Pancreas (tissue), 10 donors: ENCODE data around the gene DIP2C. TPM values are rescaled to one million over a fixed set of nuclear protein-coding genes. Genes with fewer than 3 reads are reported as not detected.

Experiments
- ATAC-seq, 4 donors: fragments of 200-7000 bp; cut with Tn5 transposase; one replicate each; pipeline versions ENCODE4 v1.8.0 to v1.9.1; 2020; ENCODE audit warnings: mild to moderate bottlenecking in 4 of 4, moderate library complexity in 4 of 4
- DNase-seq, 6 donors: peaks; one replicate each; pipeline ENCODE4 v3.0.0-alpha.2; 2020
- FAIRE-seq: peaks from 2 replicates; lab custom pipeline; 2012; peaks lifted over from hg19 to GRCh38; lab: Jason Lieb, UNC
- H3K27ac ChIP-seq, 4 donors: fragments of 200-600 bp; sonication (generic); 1 replicate in 3 of 4; 2 replicates in 1 of 4; pipeline versions ENCODE4 v1.5.0 to v1.8.0; 2020
- H3K27me3 ChIP-seq, 4 donors: fragments of 200-600 bp; one replicate each; pipeline ENCODE4 v1.8.0; 2021
- H3K36me3 ChIP-seq, 3 donors: fragments of 200-600 bp; sonication (generic) in 1 of 3; one replicate each; pipeline versions ENCODE4 v1.5.0 to v1.8.0; 2020 to 2021
- H3K4me1 ChIP-seq, 3 donors: fragments of 200-600 bp; one replicate each; pipeline ENCODE4 v1.8.0; 2021
- H3K4me3 ChIP-seq, 4 donors: fragments of 200-600 bp; sonication (generic) in 2 of 4; one replicate each; pipeline versions ENCODE4 v1.5.0 to v1.8.0; 2020 to 2021
- H3K9me3 ChIP-seq, 4 donors: fragments of 200-600 bp; one replicate each; pipeline ENCODE4 v1.8.0; 2021
- WGBS, 2 donors: extraction: QIAGEN DNeasy Blood & Tissue Kit; methylation state at CpG; one replicate each; pipeline ENCODE4 v1.1.7; 2013; 5-methylcytosine and 5-hydroxymethylcytosine counted together
- intact Hi-C, 3 donors: fragments of 100-400 bp; cut with DNase I; formaldehyde crosslinking; loops; one replicate each; pipeline versions ENCODE4 v1.11.1 to v1.14.2; 2022
- polyA plus RNA-seq, 2 donors: library from polyadenylated mRNA; stranded (reverse); fragments of 200-250 nt; gene quantifications; one replicate each; pipeline ENCODE4 v1.2.3, GENCODE V29; 2013
- total RNA-seq, 6 donors: library from RNA; stranded (reverse); fragmentation: NEBNext Ultra II Directional in 4 of 6; extraction: Animal tissue kit (Norgen Biotek cat#: 25700) in 4 of 6; gene quantifications; one replicate each; pipeline versions ENCODE4 v1.2.1 to v1.2.4, GENCODE V29; 2021 to 2023
- TF ChIP-seq, protein P1 (sequence below), 4 donors: fragments of 200-600 bp; sonication (generic) in 3 of 4; IDR thresholded peaks; one replicate each; pipeline versions ENCODE4 v1.5.0 to v1.8.0; 2021; ENCODE audit warnings: antibody characterized with exemption in 4 of 4
- donor health status: healthy with polysubstance abuse.
- donor health status: DM: no; HTN: no; CAD: no; lungs with moderate emphysema.
- donor health status: DM: no; HTN: no; CAD: no.
- donor health status: control.
- donor health status: control.
- donor health status: Bipolar disorder and iron deficiency.
- donor health status: DM: yes; HTN: yes; CAD: no.
- donor health status: DM: no; HTN: no; CAD: no.
- donor health status: DM: no; HTN: no; CAD: no.
- donor health status: DM: yes; HTN: yes; CAD: no.

Gene DIP2C
- total and polyA plus RNA-seq, 8 donors, result 4.3 to 11.8 (median 7.3) TPM

DNA sequence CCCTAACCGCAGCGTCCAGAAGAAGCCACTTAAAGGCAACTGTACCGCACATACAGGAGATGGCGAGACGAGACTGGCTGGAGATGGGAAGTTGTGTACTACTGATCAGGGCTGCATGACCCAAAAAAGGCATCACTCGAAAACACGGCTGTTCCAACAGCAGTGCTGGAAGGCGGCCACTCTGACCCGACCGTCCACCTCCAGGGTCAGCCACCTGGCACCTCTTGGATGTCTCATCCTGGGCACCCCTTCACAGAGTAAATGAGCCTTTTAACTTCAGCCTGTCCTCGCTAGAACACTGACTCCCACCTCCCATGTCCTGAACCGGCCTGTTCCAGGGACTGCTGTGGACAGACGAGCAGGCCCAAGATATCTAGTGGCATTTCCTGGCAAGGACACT lies 180.7 kb downstream of the DIP2C start:
- no peak for FAIRE-seq
- Histone ChIP-seq H3K27ac (no peak overlapping the region), H3K27me3 (no peaks in the 10 kb centered on the region), H3K9me3 (no peaks in the 10 kb centered on the region), H3K36me3 (no peaks in the 10 kb centered on the region), H3K4me3 (no peak overlapping the region), H3K4me1 (peaks cover 0 to 5% (median 0%) of the 10 kb centered on the region in 3 donors)
- peak in 1 of 6 donors; percentile 21 for DNase-seq
- WGBS, 2 donors, result 92 to 95% methylated on average over 13 of the region's 13 CpGs
- intact Hi-C loops, result loop anchor here in 1 of 3 donors (10.0 kb wide), 1 partner anchor 266 kb away; no protein-coding TSS in a partner anchor
- ATAC-seq, result no peak
- TF ChIP-seq, protein P1, sequence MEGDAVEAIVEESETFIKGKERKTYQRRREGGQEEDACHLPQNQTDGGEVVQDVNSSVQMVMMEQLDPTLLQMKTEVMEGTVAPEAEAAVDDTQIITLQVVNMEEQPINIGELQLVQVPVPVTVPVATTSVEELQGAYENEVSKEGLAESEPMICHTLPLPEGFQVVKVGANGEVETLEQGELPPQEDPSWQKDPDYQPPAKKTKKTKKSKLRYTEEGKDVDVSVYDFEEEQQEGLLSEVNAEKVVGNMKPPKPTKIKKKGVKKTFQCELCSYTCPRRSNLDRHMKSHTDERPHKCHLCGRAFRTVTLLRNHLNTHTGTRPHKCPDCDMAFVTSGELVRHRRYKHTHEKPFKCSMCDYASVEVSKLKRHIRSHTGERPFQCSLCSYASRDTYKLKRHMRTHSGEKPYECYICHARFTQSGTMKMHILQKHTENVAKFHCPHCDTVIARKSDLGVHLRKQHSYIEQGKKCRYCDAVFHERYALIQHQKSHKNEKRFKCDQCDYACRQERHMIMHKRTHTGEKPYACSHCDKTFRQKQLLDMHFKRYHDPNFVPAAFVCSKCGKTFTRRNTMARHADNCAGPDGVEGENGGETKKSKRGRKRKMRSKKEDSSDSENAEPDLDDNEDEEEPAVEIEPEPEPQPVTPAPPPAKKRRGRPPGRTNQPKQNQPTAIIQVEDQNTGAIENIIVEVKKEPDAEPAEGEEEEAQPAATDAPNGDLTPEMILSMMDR (IDR thresholded peaks at IDR 0.05), result no peak

DNA sequence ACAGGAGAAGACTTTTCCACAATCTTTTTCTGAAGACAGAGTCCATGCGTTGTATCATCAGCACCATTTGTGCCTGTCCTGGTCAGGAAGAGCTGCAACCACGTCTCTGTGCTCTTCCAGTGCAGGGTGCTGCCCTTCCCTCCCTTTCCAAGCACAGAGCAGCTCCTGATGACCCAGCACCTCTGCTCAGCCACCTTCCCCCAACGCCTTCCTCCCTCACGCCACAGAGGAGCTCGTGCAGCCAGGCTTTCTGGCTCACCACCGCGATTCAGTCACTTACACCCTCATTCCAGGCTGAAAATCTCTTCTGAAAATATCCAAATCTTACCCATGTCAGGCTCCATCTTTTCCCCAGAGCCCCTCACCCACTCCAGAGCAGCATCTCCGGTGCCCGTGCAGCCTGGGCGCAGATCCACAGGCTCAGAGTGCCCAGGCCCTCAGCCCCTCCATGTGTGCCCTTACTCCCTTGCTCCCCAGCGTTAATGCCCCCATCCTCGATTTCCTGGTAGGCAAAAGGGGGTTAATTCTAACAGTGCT lies 181.5 kb downstream of the DIP2C start:
- Histone ChIP-seq H3K4me3 (no peak overlapping the region), H3K9me3 (no peaks in the 10 kb centered on the region), H3K27me3 (no peaks in the 10 kb centered on the region), H3K27ac (no peak overlapping the region), H3K4me1 (peaks cover 0 to 2% (median 0%) of the 10 kb centered on the region in 3 donors), H3K36me3 (no peaks in the 10 kb centered on the region)
- ATAC-seq (no peak), DNase-seq (peak in 2 of 6 donors; percentile 26 to 34), FAIRE-seq (no peak)
- WGBS, 2 donors, result 89 to 94% methylated on average over 12 of the region's 12 CpGs
- TF ChIP-seq, protein P1 (IDR thresholded peaks at IDR 0.05), result no peak
- intact Hi-C loops, result loop anchor here in 1 of 3 donors (10.0 kb wide), 1 partner anchor 267 kb away; no protein-coding TSS in a partner anchor

DNA sequence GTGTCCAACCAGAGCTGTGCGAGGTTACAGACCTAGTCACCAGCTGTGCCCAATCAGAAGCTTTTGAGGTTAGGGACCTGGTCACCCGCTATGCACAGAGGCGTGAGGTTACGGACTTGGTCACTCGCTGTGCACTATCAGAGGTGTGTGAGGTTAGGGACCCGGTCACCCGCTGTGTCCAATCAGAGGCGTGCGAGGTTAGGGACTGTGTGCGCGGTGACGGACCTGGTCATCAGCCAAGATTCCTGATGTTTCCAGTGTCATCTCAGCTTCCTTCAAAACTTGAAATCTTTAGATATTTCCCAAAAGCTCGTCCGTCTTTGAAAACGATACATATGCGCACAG lies 182.1 kb downstream of the DIP2C start:
- no peak overlapping the region for H3K27ac ChIP-seq
- no peaks in the 10 kb centered on the region for H3K9me3 ChIP-seq
- no peak overlapping the region for H3K4me3 ChIP-seq
- no peaks in the 10 kb centered on the region for H3K36me3 ChIP-seq
- TF ChIP-seq, protein P1 (IDR thresholded peaks at IDR 0.05), result no peak
- FAIRE-seq (no peak), ATAC-seq (no peak), DNase-seq (peak in 3 of 6 donors; percentile 4 to 38 (median 38))
- 84 to 85% methylated on average over 16 of the region's 16 CpGs for WGBS, 2 donors
- no peaks in the 10 kb centered on the region for H3K4me1 ChIP-seq
- no peaks in the 10 kb centered on the region for H3K27me3 ChIP-seq
- intact Hi-C loops, result loop anchor here in 1 of 3 donors (10.0 kb wide), 1 partner anchor 267 kb away; no protein-coding TSS in a partner anchor

DNA sequence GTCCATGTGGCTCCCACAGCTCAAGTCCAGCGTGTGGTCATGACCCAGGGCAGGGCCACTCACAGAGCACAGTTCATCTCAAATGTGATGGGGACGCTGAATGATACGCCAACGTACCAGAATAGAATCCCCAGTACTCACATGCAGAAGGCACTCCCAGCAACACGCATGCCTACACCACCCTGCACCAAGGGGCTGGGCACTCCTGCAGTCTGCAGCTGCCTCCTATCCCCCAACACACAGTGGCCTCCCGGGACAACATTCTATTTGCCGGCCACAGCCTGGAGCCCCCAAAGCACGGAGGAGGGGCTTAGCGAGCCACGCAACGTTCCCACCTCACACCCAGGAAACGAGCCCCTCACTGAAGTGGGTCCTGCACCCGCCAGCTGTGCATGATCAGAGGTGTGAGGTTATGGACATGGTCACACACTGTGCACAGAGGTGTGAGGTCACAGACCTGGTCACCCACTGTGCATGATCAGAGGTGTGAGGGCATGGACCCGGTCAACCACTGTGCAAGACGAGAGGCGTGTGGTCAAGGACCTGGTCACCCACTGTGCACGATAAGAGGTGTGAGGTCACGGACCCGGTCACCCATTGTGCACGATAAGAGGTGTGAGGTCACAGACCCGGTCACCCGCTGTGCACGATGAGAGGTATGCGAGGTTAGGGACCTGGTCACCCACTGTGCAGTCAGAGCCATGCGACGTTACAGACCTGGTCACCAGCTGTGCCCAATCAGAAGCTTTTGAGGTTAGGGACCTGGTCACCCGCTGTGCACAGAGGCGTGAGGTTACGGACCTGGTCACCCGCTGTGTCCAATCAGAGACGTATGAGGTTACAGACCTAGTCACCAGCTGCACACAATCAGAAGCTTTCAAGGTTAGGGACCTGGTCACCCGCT lies 182.8 kb downstream of the DIP2C start:
- 94 to 96% methylated on average over 32 of the region's 32 CpGs for WGBS, 2 donors
- Histone ChIP-seq H3K27me3 (no peaks in the 10 kb centered on the region), H3K9me3 (no peaks in the 10 kb centered on the region), H3K4me1 (no peaks in the 10 kb centered on the region), H3K27ac (no peak overlapping the region), H3K4me3 (no peak overlapping the region), H3K36me3 (no peaks in the 10 kb centered on the region)
- TF ChIP-seq, protein P1 (IDR thresholded peaks at IDR 0.05), result no peak
- no peak for ATAC-seq
- intact Hi-C loops, result loop anchor here in 1 of 3 donors (10.0 kb wide), 1 partner anchor 268 kb away; no protein-coding TSS in a partner anchor
- FAIRE-seq, result no peak
- peak in 3 of 6 donors; percentile 7 to 55 (median 38) for DNase-seq
